GM13976 (cell line): ENCODE results near the gene JAZF1.

ENCODE experiments used
- DNase-seq: peaks from one replicate; pipeline ENCODE4 v3.0.0; 2012; ENCODE audit warnings: low spot score
- CTCF ChIP-seq: IDR thresholded peaks from 2 replicates; pipeline ENCODE4 v1.5.1; 2012; ENCODE audit warnings: borderline replicate concordance, mild to moderate bottlenecking; ENCODE audit not compliant: insufficient read depth; ENCODE audit errors: extremely low read depth, missing control alignments, control extremely low read depth
- in situ Hi-C: fragments of 300-500 bp; cut with MboI; formaldehyde crosslinking; loops from one replicate; pipeline ENCODE4 v1.12.0; 2022; ENCODE audit warnings: low sequenced_read_pairs, mixed read lengths, inconsistent platforms; ENCODE audit not compliant: unreplicated experiment

The JAZF1 gene

DNA sequence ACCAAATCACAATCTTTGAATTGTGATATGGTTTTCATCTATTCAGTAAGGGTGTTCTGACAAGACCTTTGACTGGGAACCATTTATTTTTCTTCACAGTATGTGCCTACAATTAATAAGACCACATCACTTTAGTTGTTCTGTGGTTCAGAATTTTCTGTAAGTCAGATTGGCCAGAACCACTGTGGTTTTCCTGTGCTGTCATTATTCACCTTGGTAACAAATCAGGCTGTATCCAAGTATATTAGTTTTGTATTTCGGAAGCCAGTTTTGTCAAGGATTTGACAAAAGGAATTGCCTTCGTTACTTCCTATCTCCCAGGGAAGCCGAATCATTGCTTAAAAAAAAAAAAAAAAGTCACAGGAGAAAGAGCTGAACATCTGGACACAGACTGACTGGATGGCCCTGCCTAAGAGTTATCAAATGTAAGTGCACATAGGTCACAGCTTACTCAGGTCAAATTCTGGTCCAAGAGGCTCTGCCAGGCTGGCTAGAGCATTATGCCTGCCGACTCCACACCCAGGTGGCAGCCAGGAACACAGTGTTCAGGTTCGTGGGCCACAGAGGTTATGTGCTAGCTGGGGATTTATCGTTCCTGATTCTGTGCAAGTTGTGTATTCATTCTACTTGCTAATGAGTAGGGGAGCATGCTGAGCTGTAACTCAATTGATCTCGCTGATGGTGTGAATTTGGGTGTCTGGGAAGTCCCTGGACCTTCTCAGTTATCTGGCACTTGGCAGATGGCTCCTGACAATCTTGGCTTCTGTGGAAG is 175.3 kb downstream of the JAZF1 start:
- no peak for TF ChIP-seq CTCF
- in situ Hi-C loops: no loop called here
- no peak for DNase-seq

DNA sequence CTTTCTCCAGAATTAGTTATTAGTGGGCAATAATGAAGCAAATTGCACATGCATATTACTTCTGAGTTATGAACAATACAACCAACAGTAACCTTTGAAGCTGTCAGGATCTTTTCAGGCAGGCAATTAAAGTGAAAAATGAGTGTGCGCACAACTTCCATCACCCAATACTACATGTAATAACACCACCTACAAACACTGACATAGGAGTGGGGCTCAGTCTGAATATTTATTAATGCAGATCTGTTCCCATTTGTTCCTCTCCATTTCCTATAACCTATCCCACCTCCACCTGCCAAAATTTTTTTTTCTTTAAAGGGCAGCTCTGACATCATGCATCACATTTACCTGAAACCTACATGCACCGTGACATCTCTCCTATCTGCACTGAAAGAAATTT is 177.2 kb downstream of the JAZF1 start:
- in situ Hi-C loops: no loop called here
- DNase-seq: no peak
- no peak for TF ChIP-seq CTCF

- no peak for TF ChIP-seq CTCF
- DNase-seq: no peak
- in situ Hi-C loops: no loop called here
Observed at GRCh38 chr7:28002638-28003037, 178.0 kb downstream of the JAZF1 start.

DNA sequence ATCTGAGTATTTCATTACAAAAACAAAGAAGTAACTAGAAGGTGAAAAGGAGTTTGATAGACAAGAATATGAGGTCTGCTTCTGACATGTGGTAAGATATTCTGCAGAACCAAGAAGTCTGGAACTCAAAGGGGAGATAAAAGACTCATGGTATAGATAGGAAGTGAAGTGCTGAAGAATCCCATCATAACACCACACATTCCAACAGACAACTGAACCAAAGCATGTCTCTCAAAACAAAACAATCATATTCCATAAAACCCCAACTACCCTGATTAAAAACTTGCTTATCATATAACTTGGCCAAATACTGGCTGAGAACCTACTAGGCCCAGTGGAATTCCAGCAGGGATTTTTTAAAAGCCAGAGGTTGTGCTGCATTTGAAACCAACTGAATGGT is 178.7 kb downstream of the JAZF1 start:
- TF ChIP-seq CTCF: no peak
- DNase-seq: no peak
- in situ Hi-C loops: no loop called here

DNA sequence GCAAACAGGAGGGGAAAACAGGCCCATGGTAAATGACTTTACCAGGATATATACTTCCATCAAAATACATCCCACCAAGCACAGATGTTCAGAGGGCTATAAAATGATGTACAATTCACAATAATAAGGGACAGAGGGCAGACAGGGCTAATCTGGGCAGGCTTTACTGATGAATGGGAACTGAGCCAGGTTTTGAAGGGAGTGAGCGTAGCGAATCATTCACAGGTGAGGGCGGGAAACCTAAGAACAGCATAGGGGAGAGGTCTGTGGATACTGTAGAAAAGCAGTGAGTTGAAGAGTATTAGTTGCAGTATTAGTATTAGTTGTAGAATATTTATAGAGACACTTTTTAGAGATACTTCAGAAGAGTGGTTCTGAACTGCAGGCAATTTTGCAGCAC is 180.8 kb downstream of the JAZF1 start:
- TF ChIP-seq CTCF: no peak
- no peak for DNase-seq
- in situ Hi-C loops: no loop called here

DNA sequence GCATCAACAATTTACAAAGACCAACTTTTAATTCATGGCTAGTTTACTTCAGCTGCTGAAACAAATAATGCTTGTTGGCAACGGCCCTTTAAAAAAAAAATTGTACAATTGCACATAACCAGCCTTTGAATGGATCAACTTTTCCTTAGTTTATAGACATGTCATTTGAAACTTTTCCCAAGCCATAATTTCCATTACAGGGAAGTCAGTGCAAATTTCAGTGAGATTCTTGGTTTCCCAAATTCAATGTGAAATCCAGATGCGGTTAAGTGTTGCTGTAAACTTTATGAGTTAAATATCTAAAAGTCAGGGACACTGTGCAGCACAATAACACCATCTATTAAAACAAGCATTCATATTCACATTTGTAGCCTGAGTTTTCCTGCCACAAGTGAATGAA is 182.2 kb downstream of the JAZF1 start:
- TF ChIP-seq CTCF: no peak
- DNase-seq: no peak
- in situ Hi-C loops: no loop called here
